Natural killer cell (primary cell): Measurements from ENCODE around the gene FIG4. TPM values are rescaled to one million over a fixed set of nuclear protein-coding genes. Genes with fewer than 3 reads are reported as not detected.

ENCODE experiments used
- ATAC-seq, 3 donors: fragments of 150-1000 bp in 2 of 3; fragments of 200-7000 bp in 1 of 3; cut with Tn5 transposase; 1 replicate in 1 of 3; 2 replicates in 2 of 3; pipeline ENCODE4 v1.10.0; 2021; ENCODE audit warnings: mild to moderate bottlenecking in 2 of 3, moderate library complexity in 2 of 3
- DNase-seq, 2 donors: peaks; one replicate each; pipeline versions ENCODE4 v3.0.0 to v3.0.0-alpha.2; 2013 to 2021; ENCODE audit warnings: mixed read lengths in 1 of 2
- H3K27ac ChIP-seq: one replicate; pipeline ENCODE4 v1.5.1; 2013; ENCODE audit warnings: mild to moderate bottlenecking, low read length
- H3K27me3 ChIP-seq: one replicate; pipeline ENCODE4 v1.6.1; 2013; ENCODE audit warnings: low read length; ENCODE audit not compliant: control insufficient read depth, insufficient read depth
- H3K36me3 ChIP-seq: one replicate; pipeline ENCODE4 v1.6.1; 2013; ENCODE audit warnings: low read length; ENCODE audit not compliant: control insufficient read depth, insufficient read depth
- H3K4me1 ChIP-seq: one replicate; pipeline ENCODE4 v1.6.1; 2013; ENCODE audit warnings: low read length; ENCODE audit not compliant: control insufficient read depth, insufficient read depth
- H3K4me3 ChIP-seq: one replicate; pipeline ENCODE4 v1.5.1; 2013; ENCODE audit warnings: low read length
- H3K9me3 ChIP-seq: one replicate; pipeline ENCODE4 v1.6.1; 2013; ENCODE audit warnings: low read length; ENCODE audit not compliant: control insufficient read depth, insufficient read depth
- H3K27ac Mint-ChIP-seq, 2 donors: one replicate each; pipeline ENCODE4 v1.8.0; 2022; ENCODE audit warnings: mild to moderate bottlenecking in 2 of 2, mixed read lengths in 2 of 2, moderate library complexity in 1 of 2
- H3K27me3 Mint-ChIP-seq, 2 donors: one replicate each; pipeline ENCODE4 v1.8.0; 2022; ENCODE audit warnings: low read depth in 2 of 2, mixed read lengths in 2 of 2
- H3K36me3 Mint-ChIP-seq: one replicate; pipeline ENCODE4 v1.8.0; 2022; ENCODE audit warnings: mixed read lengths
- H3K4me1 Mint-ChIP-seq, 2 donors: one replicate each; pipeline ENCODE4 v1.8.0; 2022; ENCODE audit warnings: mixed read lengths in 2 of 2
- H3K4me3 Mint-ChIP-seq: one replicate; pipeline ENCODE4 v1.8.0; 2022; ENCODE audit warnings: mild to moderate bottlenecking, moderate library complexity, mixed read lengths
- H3K9me3 Mint-ChIP-seq, 2 donors: one replicate each; pipeline ENCODE4 v1.8.0; 2022; ENCODE audit warnings: mixed read lengths in 2 of 2
- WGBS: methylation state at CpG from one replicate; pipeline ENCODE4 v1.1.7; 2013; ENCODE audit warnings: missing lambda C conversion rate; ENCODE audit not compliant: insufficient coverage; 5-methylcytosine and 5-hydroxymethylcytosine counted together
- intact Hi-C: fragments of 100-400 bp; cut with micrococcal nuclease; formaldehyde crosslinking; loops from one replicate; pipeline ENCODE4 v1.14.2; 2022
- total RNA-seq, 4 donors: library from RNA; stranded (reverse); fragments of 120-200 nt in 1 of 4; gene quantifications; one replicate each; pipeline versions ENCODE4 v1.2.3 to v1.2.4, GENCODE V29; 2013 to 2022
- TF ChIP-seq, protein P1 (sequence below): fragments of 200-600 bp; IDR thresholded peaks from one replicate; pipeline ENCODE4 v1.8.0; 2022; ENCODE audit warnings: antibody characterized with exemption

FIG4 gene
- total RNA-seq = 10 to 100 TPM; 15.7 to 38.5 (median 20.7) TPM
- total RNA-seq (2013) = 41.6 TPM

DNA sequence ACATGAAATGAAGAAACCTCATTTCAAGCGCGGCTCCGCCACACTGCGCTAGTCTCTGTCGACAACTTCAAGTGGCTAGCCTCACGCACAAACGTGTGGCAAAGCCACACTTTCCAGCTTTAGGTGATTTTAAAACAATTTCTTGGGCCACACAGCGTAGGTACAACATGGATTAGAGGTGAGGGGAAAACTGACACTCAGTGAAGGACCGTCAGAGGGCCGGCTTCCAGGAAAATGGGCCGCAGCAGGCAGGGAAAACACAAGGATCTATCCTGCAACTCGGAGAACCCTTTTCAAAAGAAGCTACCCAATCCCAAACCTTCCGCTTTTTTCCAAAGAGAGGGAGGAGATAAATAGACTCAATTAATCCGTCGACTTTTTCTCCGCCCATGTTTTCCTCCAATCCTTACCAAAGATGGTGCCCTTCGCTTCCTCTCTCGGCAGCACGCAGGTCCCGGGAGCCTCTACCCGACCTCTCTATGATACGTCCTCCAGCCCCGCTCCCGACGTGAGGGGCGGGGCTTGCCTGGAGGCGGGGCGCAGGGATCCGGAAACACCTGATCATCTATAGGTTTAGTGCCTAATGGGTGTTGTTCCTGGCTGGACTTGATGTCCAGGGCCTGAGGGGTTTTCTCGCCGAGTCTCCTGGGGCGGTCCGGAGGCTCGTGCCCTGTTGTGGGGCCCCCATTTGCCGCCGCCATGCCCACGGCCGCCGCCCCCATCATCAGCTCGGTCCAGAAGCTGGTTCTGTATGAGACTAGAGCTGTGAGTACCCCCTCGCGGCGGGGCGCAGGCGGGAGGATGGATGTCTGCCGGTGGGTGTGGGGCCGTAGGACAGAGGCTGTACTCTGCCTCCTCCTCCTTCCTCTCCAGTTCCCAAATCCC, at the start of gene FIG4, which contains the start of gene AK9:
Gene FIG4 (plus strand): TSS at position 560 of the 885 bp plus-strand sequence. CDS start 140 bp downstream, at position 700.
Gene AK9 (minus strand): TSS at position 466 of the 885 bp plus-strand sequence. CDS start 15,457 bp downstream, outside the sequence.
- intact Hi-C loops = loop anchor here (2.0 to 10.0 kb wide), 2 partner anchors 14 to 236 kb away; partner anchors contain the start of gene MICAL1
- ATAC-seq (peak; percentile 93 to 97 (median 96)), DNase-seq (peak; percentile 80 to 93)
- peaks cover 4% of the 10 kb centered on the region for H3K36me3 Mint-ChIP-seq
- Histone ChIP-seq H3K27ac (peak within 1 kb of the TSS; percentile 79), H3K27me3 (no peaks in the 10 kb centered on the region), H3K9me3 (no peaks in the 10 kb centered on the region), H3K4me3 (peak within 1 kb of the TSS; percentile 85), H3K4me1 (peaks cover 14% of the 10 kb centered on the region), H3K36me3 (no peaks in the 10 kb centered on the region)
- peak within 1 kb of the TSS; percentile 100 for H3K4me3 Mint-ChIP-seq
- TF ChIP-seq, protein P1, sequence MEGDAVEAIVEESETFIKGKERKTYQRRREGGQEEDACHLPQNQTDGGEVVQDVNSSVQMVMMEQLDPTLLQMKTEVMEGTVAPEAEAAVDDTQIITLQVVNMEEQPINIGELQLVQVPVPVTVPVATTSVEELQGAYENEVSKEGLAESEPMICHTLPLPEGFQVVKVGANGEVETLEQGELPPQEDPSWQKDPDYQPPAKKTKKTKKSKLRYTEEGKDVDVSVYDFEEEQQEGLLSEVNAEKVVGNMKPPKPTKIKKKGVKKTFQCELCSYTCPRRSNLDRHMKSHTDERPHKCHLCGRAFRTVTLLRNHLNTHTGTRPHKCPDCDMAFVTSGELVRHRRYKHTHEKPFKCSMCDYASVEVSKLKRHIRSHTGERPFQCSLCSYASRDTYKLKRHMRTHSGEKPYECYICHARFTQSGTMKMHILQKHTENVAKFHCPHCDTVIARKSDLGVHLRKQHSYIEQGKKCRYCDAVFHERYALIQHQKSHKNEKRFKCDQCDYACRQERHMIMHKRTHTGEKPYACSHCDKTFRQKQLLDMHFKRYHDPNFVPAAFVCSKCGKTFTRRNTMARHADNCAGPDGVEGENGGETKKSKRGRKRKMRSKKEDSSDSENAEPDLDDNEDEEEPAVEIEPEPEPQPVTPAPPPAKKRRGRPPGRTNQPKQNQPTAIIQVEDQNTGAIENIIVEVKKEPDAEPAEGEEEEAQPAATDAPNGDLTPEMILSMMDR = no peak
- under 1% methylated on average over 45 of the region's 47 CpGs for WGBS
- no peaks in the 10 kb centered on the region for H3K9me3 Mint-ChIP-seq
- H3K4me1 Mint-ChIP-seq = peaks cover 34 to 49% of the 10 kb centered on the region in 2 donors
- H3K27ac Mint-ChIP-seq = peak within 1 kb of the TSS; percentile 91 to 92
- no peaks in the 10 kb centered on the region for H3K27me3 Mint-ChIP-seq

DNA sequence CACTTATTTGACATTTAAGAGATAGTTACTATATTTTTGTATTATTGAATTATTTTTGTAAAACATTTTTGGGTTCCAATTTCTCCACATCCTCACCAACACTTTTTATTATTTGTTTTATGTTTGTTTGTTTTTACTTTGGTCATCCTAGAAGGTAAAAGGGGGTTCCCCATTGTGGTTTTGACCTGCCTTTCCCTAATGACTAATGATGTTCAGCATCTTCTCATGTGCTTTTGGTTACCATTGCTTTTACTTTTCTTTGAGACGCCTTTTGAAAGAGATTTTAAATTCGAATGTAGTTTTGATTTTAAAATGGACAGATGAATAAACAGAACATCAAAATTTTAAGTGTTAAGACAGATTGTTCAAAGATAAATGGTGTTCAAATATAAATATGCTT, 47.0 kb upstream of the FIG4 start:
- no peaks in the 10 kb centered on the region for H3K4me1 Mint-ChIP-seq
- no peaks in the 10 kb centered on the region for H3K4me1 ChIP-seq
- H3K27ac ChIP-seq = no peak overlapping the region
- H3K36me3 Mint-ChIP-seq = peaks cover 26% of the 10 kb centered on the region
- DNase-seq (no peak), ATAC-seq (no peak)
- no peaks in the 10 kb centered on the region for H3K27me3 Mint-ChIP-seq
- no peaks in the 10 kb centered on the region for H3K9me3 ChIP-seq
- no peak overlapping the region for H3K27ac Mint-ChIP-seq
- no peak overlapping the region for H3K4me3 Mint-ChIP-seq
- intact Hi-C loops = no loop called here
- H3K9me3 Mint-ChIP-seq = peaks cover 3% of the 10 kb centered on the region in 2 donors
- H3K4me3 ChIP-seq = no peak overlapping the region
- TF ChIP-seq, protein P1 = no peak
- 90% methylated on average over 2 of the region's 2 CpGs for WGBS
- H3K27me3 ChIP-seq = no peaks in the 10 kb centered on the region
- H3K36me3 ChIP-seq = no peaks in the 10 kb centered on the region

DNA sequence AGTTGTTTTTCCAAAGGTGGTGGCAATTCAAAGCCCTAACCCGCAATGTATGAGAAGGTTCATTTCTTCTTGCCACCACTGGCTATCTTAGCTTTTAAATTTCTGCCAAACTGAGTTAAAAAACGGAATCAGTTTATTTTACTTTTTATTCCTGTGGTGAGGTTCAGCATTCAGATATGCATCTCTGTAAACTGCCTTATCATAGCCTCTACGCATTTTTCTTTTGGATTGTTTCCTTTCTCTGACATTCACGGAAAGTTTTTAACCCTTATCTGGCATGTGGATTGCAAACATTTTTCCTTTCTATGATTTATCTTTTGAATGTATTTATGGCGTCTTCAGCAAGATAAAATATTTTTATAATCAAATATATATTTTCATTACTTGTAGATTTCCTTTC, 37.8 kb upstream of the FIG4 start:
- H3K4me3 ChIP-seq = no peak overlapping the region
- H3K4me1 ChIP-seq = no peaks in the 10 kb centered on the region
- no peaks in the 10 kb centered on the region for H3K27me3 ChIP-seq
- H3K4me1 Mint-ChIP-seq = no peaks in the 10 kb centered on the region
- H3K27ac Mint-ChIP-seq = no peak overlapping the region
- no peak overlapping the region for H3K4me3 Mint-ChIP-seq
- no peaks in the 10 kb centered on the region for H3K9me3 Mint-ChIP-seq
- TF ChIP-seq, protein P1 = no peak
- no peaks in the 10 kb centered on the region for H3K36me3 Mint-ChIP-seq
- DNase-seq = no peak
- WGBS = 18% methylated on average over 3 of the region's 5 CpGs
- H3K27me3 Mint-ChIP-seq = no peaks in the 10 kb centered on the region
- ATAC-seq = no peak
- no peak overlapping the region for H3K27ac ChIP-seq
- no peaks in the 10 kb centered on the region for H3K36me3 ChIP-seq
- H3K9me3 ChIP-seq = no peaks in the 10 kb centered on the region
- intact Hi-C loops = no loop called here
